Stimulated activated CD4-positive, alpha-beta T cell treated with anti-CD3 and anti-CD28 coated beads, Interleukin-1b, Interleukin-23, amount 100 ng/mL, for 4 hours (primary cell): ENCODE measurements around the gene DNASE2.
"Not testable (repeated sequence)": the region's sequence is repeated elsewhere in the genome, so short reads cannot be mapped to it uniquely, and the experiment has no call there.

Source experiments
- DNase-seq, 2 donors: peaks; one replicate each; pipeline ENCODE4 v3.0.0-alpha.2; 2020; ENCODE audit warnings: low read depth in 2 of 2

DNASE2 gene

GRCh38 chr19:12864721-12865715 lies 16.2 kb downstream of the DNASE2 start:
- no peak for DNase-seq

GRCh38 chr19:12864143-12864542 lies 17.1 kb downstream of the DNASE2 start:
- DNase-seq: no peak

GRCh38 chr19:12859546-12859945 lies 21.7 kb downstream of the DNASE2 start:
- no peak for DNase-seq

- DNase-seq: no peak
These were observed 23.0 kb downstream of the DNASE2 start for GRCh38 chr19:12858041-12858928.

- no peak for DNase-seq
These were observed 24.6 kb downstream of the DNASE2 start for GRCh38 chr19:12856653-12857052.

GRCh38 chr19:12847159-12848139 lies 33.8 kb downstream of the DNASE2 start:
- peak; percentile 77 to 86 for DNase-seq

- not testable (repeated sequence) for DNase-seq
These were observed 34.6 kb downstream of the DNASE2 start for GRCh38 chr19:12846613-12847012.

GRCh38 chr19:12843999-12844732 lies 37.1 kb downstream of the DNASE2 start:
- no peak for DNase-seq

- DNase-seq: no peak
These were observed 37.9 kb downstream of the DNASE2 start for GRCh38 chr19:12843328-12843727.

GRCh38 chr19:12842511-12842910 lies 38.7 kb downstream of the DNASE2 start:
- no peak for DNase-seq

- no peak for DNase-seq
These were observed 40.2 kb downstream of the DNASE2 start for GRCh38 chr19:12841094-12841493.

GRCh38 chr19:12840091-12841079 lies 40.9 kb downstream of the DNASE2 start:
- DNase-seq: no peak

- DNase-seq: no peak
These were observed 42.1 kb downstream of the DNASE2 start for GRCh38 chr19:12838886-12839756.

- DNase-seq: peak in 1 of 2 donors; percentile 54
These were observed 42.9 kb downstream of the DNASE2 start, which contains the start of gene MAST1 for GRCh38 chr19:12838182-12838885. Gene MAST1 (plus strand): TSS chr19:12838515. CDS start chr19:12838573, 58 bp downstream.

GRCh38 chr19:12837225-12837624 lies 44.0 kb downstream of the DNASE2 start:
- no peak for DNase-seq

- DNase-seq: no peak
These were observed 44.8 kb downstream of the DNASE2 start for GRCh38 chr19:12836529-12836863.

GRCh38 chr19:12834976-12835757 lies 46.1 kb downstream of the DNASE2 start:
- no peak for DNase-seq
